Measurements from ENCODE around the gene CERS6.

GRCh38 chr2:168607992-168608391, 151.9 kb downstream of the CERS6 start:
- TF ChIP-seq CTCF (IDR thresholded peaks at IDR 0.05; ENCODE audit: poor library complexity) (no peak), EZH2 (IDR thresholded peaks at IDR 0.05; ENCODE audit: borderline replicate concordance) (no peak), EZH2phosphoT487 (IDR thresholded peaks at IDR 0.05; ENCODE audit: low read depth, severe bottlenecking, unreplicated experiment) (no peak)
